Ovary (tissue), 9 donors: ENCODE data around the gene LIN9. TPM values are rescaled to one million over a fixed set of nuclear protein-coding genes. Genes with fewer than 3 reads are reported as not detected.

Experiments used
- DNase-seq, 5 donors: peaks; one replicate each; pipeline ENCODE4 v3.0.0-alpha.2; 2019 to 2020
- H3K27ac ChIP-seq, 2 donors: fragments of 200-600 bp; one replicate each; pipeline versions ENCODE4 v1.5.1 to v1.8.0; 2019 to 2022
- H3K27me3 ChIP-seq: fragments of 200-600 bp; one replicate; pipeline ENCODE4 v1.8.0; 2022
- H3K36me3 ChIP-seq: fragments of 200-600 bp; sonication (generic); one replicate; pipeline ENCODE4 v1.5.1; 2019
- H3K4me1 ChIP-seq: one replicate; pipeline ENCODE4 v1.8.1; 2013; ENCODE audit warnings: mild to moderate bottlenecking, moderate library complexity; ENCODE audit not compliant: insufficient read depth
- H3K4me3 ChIP-seq: fragments of 200-600 bp; sonication (generic); one replicate; pipeline ENCODE4 v1.5.1; 2017
- H3K9me3 ChIP-seq, 2 donors: fragments of 200-600 bp in 1 of 2; sonication (generic) in 1 of 2; one replicate each; pipeline versions ENCODE4 v1.5.1 to v1.8.1; 2013 to 2019; ENCODE audit warnings: mild to moderate bottlenecking in 1 of 2, moderate library complexity in 1 of 2
- EP300 ChIP-seq: sonication (generic); formaldehyde crosslinking; IDR thresholded peaks from one replicate; pipeline ENCODE4 v1.6.1; 2017; ENCODE audit warnings: antibody characterized with exemption
- POLR2A ChIP-seq: fragments of 450-650 bp; IDR thresholded peaks from one replicate; pipeline ENCODE4 v1.6.1; 2017; ENCODE audit warnings: antibody characterized with exemption, mild to moderate bottlenecking, moderate library complexity
- WGBS, 3 donors: extraction: QIAGEN DNeasy Blood & Tissue Kit in 1 of 3; methylation state at CpG; one replicate each; pipeline versions ENCODE4 v1.1.5 to v1.1.7; 2013 to 2017; 5-methylcytosine and 5-hydroxymethylcytosine counted together
- intact Hi-C, 4 donors: fragments of 100-400 bp; cut with DNase I; formaldehyde crosslinking; loops; one replicate each; pipeline versions ENCODE4 v1.11.0 to v1.15.1; 2022 to 2023
- polyA plus RNA-seq, 2 donors: library from polyadenylated mRNA; stranded (reverse); fragments of 200-250 nt in 1 of 2; fragments of 350-450 nt in 1 of 2; fragmentation: Illumina TruSeq in 1 of 2; extraction: RNeasy Lipid Tissue Mini Kit (QIAGEN cat#74804) in 1 of 2; gene quantifications; one replicate each; pipeline ENCODE4 v1.2.3, GENCODE V29; 2013 to 2014
- total RNA-seq, 7 donors: library from RNA; depleted of rRNA in 2 of 7; stranded (reverse); fragments of >200 nt in 2 of 7; fragmentation: NEBNext Ultra II Directional in 3 of 7; extraction: Animal tissue kit (Norgen Biotek cat#: 25700) in 3 of 7; gene quantifications; one replicate each; pipeline versions ENCODE4 v1.1.0 to v1.2.4, GENCODE V29; 2016 to 2023
- TF ChIP-seq, protein P1 (sequence below), 3 donors: fragments of 450-650 bp in 2 of 3; fragments of 200-600 bp in 1 of 3; IDR thresholded peaks; one replicate each; pipeline versions ENCODE4 v1.5.1 to v1.8.0; 2016 to 2022; ENCODE audit warnings: antibody characterized with exemption in 3 of 3, mild to moderate bottlenecking in 1 of 3
- donor health status: DM: no; HTN: no; CAD: no; lungs with moderate emphysema.
- donor health status: DM: no; HTN: no; CAD: no.
- donor health status: Bipolar disorder and iron deficiency.
- donor health status: DM: yes; HTN: yes; CAD: no.
- donor health status: DM: no; HTN: no; CAD: no.
- donor health status: DM: yes; HTN: yes; CAD: no.

LIN9 gene
- total and polyA plus RNA-seq, 9 donors: 3.1 to 8.6 (median 4.3) TPM

- no peaks in the 10 kb centered on the region for H3K4me1 ChIP-seq
- no peaks in the 10 kb centered on the region for H3K27me3 ChIP-seq
- no peaks in the 10 kb centered on the region for H3K36me3 ChIP-seq
- WGBS, 3 donors: 47 to 64% (median 59%) methylated on average over 8 of the region's 8 CpGs
- DNase-seq: no peak
- TF ChIP-seq EP300 (no peak), POLR2A (no peak)
- TF ChIP-seq, protein P1, sequence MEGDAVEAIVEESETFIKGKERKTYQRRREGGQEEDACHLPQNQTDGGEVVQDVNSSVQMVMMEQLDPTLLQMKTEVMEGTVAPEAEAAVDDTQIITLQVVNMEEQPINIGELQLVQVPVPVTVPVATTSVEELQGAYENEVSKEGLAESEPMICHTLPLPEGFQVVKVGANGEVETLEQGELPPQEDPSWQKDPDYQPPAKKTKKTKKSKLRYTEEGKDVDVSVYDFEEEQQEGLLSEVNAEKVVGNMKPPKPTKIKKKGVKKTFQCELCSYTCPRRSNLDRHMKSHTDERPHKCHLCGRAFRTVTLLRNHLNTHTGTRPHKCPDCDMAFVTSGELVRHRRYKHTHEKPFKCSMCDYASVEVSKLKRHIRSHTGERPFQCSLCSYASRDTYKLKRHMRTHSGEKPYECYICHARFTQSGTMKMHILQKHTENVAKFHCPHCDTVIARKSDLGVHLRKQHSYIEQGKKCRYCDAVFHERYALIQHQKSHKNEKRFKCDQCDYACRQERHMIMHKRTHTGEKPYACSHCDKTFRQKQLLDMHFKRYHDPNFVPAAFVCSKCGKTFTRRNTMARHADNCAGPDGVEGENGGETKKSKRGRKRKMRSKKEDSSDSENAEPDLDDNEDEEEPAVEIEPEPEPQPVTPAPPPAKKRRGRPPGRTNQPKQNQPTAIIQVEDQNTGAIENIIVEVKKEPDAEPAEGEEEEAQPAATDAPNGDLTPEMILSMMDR (IDR thresholded peaks at IDR 0.05): no peak
- H3K9me3 ChIP-seq: no peaks in the 10 kb centered on the region
- H3K27ac ChIP-seq: no peak overlapping the region
- H3K4me3 ChIP-seq: no peak overlapping the region
- intact Hi-C loops: loop anchor here in 1 of 4 donors (10.0 kb wide), 1 partner anchor 213 kb away; no protein-coding TSS in a partner anchor
Observed at GRCh38 chr1:226337276-226337875, 28.4 kb upstream of the LIN9 start.

DNA sequence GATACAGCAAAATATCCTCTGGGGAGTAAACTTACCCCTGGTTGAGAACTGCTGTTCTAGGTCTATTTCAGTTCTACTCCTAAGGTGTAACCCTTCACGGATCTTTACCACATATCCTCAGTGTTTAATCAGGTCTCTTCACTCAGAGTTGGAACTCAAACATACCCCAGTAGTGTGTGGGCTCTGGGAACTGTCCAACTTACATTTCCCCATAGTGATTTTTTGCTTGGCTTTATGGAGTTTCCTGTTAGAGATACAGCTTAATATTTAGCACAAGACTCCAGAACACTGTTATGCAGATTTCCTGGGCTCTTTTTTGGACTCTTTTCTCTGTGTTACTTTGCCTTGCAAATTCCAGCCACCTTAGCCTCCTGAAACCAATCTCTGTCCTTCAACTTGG, 26.7 kb upstream of the LIN9 start:
- TF ChIP-seq, protein P1 (IDR thresholded peaks at IDR 0.05): no peak
- TF ChIP-seq POLR2A (no peak), EP300 (no peak)
- Histone ChIP-seq H3K36me3 (no peaks in the 10 kb centered on the region), H3K4me1 (no peaks in the 10 kb centered on the region), H3K27ac (no peak overlapping the region), H3K4me3 (no peak overlapping the region), H3K27me3 (no peaks in the 10 kb centered on the region), H3K9me3 (no peaks in the 10 kb centered on the region)
- intact Hi-C loops: loop anchor here in 1 of 4 donors (10.0 kb wide), 1 partner anchor 211 kb away; no protein-coding TSS in a partner anchor
- DNase-seq: no peak
- 34 to 70% (median 43%) methylated on average over 1 of the region's 1 CpG for WGBS, 3 donors

- 13 to 34% (median 17%) methylated on average over 2 of the region's 2 CpGs for WGBS, 3 donors
- no peaks in the 10 kb centered on the region for H3K9me3 ChIP-seq
Observed at GRCh38 chr1:226332947-226333346, 24.0 kb upstream of the LIN9 start.

DNA sequence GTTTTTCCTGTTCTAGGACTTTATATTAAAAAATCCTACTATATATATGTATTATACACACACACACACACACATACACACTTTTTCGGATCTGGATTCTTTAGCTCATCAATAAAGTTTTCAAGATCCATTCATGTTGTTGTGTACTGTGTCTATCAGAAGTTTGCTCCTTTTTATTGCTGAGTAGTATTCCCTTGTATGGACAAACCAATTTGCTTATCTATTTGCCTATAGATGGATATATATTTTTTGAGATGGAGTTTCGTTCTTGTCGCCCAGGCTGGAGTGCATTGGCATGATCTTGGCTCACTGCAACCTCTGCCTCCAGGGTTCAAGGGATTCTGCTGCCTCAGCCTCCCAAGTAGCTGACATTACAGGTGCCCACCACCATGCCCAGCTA, 20.3 kb upstream of the LIN9 start:
- H3K27me3 ChIP-seq: no peaks in the 10 kb centered on the region
- WGBS, 3 donors: 94 to 96% (median 96%) methylated on average over 3 of the region's 3 CpGs

More at GRCh38 chr1:226332947-226333346, 24.0 kb upstream of the LIN9 start:
- Histone ChIP-seq H3K4me3 (no peak overlapping the region), H3K4me1 (no peaks in the 10 kb centered on the region), H3K36me3 (no peaks in the 10 kb centered on the region), H3K27ac (no peak overlapping the region), H3K27me3 (no peaks in the 10 kb centered on the region)
- no peak for DNase-seq
- intact Hi-C loops: loop anchor here in 1 of 4 donors (10.0 kb wide), 1 partner anchor 208 kb away; no protein-coding TSS in a partner anchor
- TF ChIP-seq, protein P1 (IDR thresholded peaks at IDR 0.05): no peak
- TF ChIP-seq POLR2A (no peak), EP300 (no peak)

More for the DNA sequence above, 20.3 kb upstream of the LIN9 start:
- intact Hi-C loops: loop anchor here in 1 of 4 donors (10.0 kb wide), 1 partner anchor 124 kb away; no protein-coding TSS in a partner anchor
- TF ChIP-seq POLR2A: no peak
- TF ChIP-seq EP300: no peak
- TF ChIP-seq, protein P1 (IDR thresholded peaks at IDR 0.05): no peak
- no peaks in the 10 kb centered on the region for H3K36me3 ChIP-seq
- no peak overlapping the region for H3K4me3 ChIP-seq
- no peaks in the 10 kb centered on the region for H3K4me1 ChIP-seq
- no peak for DNase-seq
- no peaks in the 10 kb centered on the region for H3K9me3 ChIP-seq
- no peak overlapping the region for H3K27ac ChIP-seq
